ENCODE results near the gene SAMD10. TPM values are rescaled to one million over a fixed set of nuclear protein-coding genes. Genes with fewer than 3 reads are reported as not detected.

SAMD10 gene
- total and polyA plus RNA-seq, 2 of the 8 experiments (the other 6 are each of a cell fraction or from before 2014, with no cell fraction given), result 3.0 to 5.2 TPM

- no peak for TF ChIP-seq SAP30 (IDR thresholded peaks at IDR 0.05; ENCODE audit: insufficient read depth, insufficient replicate concordance, low read length)
- no peak for TF ChIP-seq GTF2F1 (IDR thresholded peaks at IDR 0.05; ENCODE audit: borderline replicate concordance, low read depth, low read length)
- peak; percentile 60 for TF ChIP-seq KDM4A (IDR thresholded peaks at IDR 0.05; ENCODE audit: low read depth, low read length, severe bottlenecking)
- no peak for TF ChIP-seq KDM5A (IDR thresholded peaks at IDR 0.05; ENCODE audit: low read length)
- no peak for TF ChIP-seq RBBP5 (IDR thresholded peaks at IDR 0.05; ENCODE audit: borderline replicate concordance, low read depth, low read length)
- TF ChIP-seq SIN3A (conservative IDR thresholded peaks at IDR 0.05 in 1 of 2, IDR thresholded peaks at IDR 0.05 in 1 of 2; ENCODE audit: low read depth in 1 of 2, low read length in 2 of 2), result no peak; a peak in 2 of 4 replicates
- no peak for TF ChIP-seq MAFK (IDR thresholded peaks at IDR 0.05; ENCODE audit: low read depth, low read length)
- no peak for TF ChIP-seq KDM1A (IDR thresholded peaks at IDR 0.05; ENCODE audit: borderline replicate concordance, low read length)
- peak; percentile 60 for TF ChIP-seq CTBP2 (IDR thresholded peaks at IDR 0.05; ENCODE audit: borderline replicate concordance, insufficient read depth, insufficient read length, low read length)
- TF ChIP-seq CREB1 (IDR thresholded peaks at IDR 0.05), result peak; percentile 49; the same call in 1 of the 2 replicates
- TF ChIP-seq SIX5 (IDR thresholded peaks at IDR 0.05; ENCODE audit: low read depth, low read length), result no peak
- TF ChIP-seq NRF1 (IDR thresholded peaks at IDR 0.05; ENCODE audit: low read depth, low read length), result no peak
- TF ChIP-seq ATF2 (IDR thresholded peaks at IDR 0.05; ENCODE audit: low read length), result no peak
- no peak for TF ChIP-seq EGR1 (IDR thresholded peaks at IDR 0.05; ENCODE audit: borderline replicate concordance, low read depth, low read length)
- TF ChIP-seq SP4 (IDR thresholded peaks at IDR 0.05; ENCODE audit: low read length), result no peak
- no peak for TF ChIP-seq EP300 (IDR thresholded peaks at IDR 0.05; ENCODE audit: borderline replicate concordance in 1 of 2, low read depth in 2 of 2, low read length in 2 of 2)
- TF ChIP-seq CBX8 (IDR thresholded peaks at IDR 0.05; ENCODE audit: borderline replicate concordance, low read depth, low read length), result no peak
- no peak for TF ChIP-seq CBX5 (IDR thresholded peaks at IDR 0.05; ENCODE audit: low read depth, low read length)
- no peak for TF ChIP-seq POLR2A (IDR thresholded peaks at IDR 0.05; ENCODE audit: control extremely low read depth in 1 of 2, low read depth in 2 of 2, low read length in 2 of 2)
- TF ChIP-seq MAX (IDR thresholded peaks at IDR 0.05), result peak; percentile 50
- 0 out of 2 replicates have a peak, but pooled peaks have one; percentile 47 for TF ChIP-seq E2F6 (IDR thresholded peaks at IDR 0.05)
These were observed 5.6 kb downstream of the SAMD10 start (continued) for GRCh38 chr20:63973636-63974401.

All from H1 (cell line).